Left renal pelvis (tissue), 4 donors: ENCODE results near the gene KRT5. TPM values are rescaled to one million over a fixed set of nuclear protein-coding genes. Genes with fewer than 3 reads are reported as not detected.
"Not testable (repeated sequence)": the region's sequence is repeated elsewhere in the genome, so short reads cannot be mapped to it uniquely, and the experiment has no call there.

Experiments
- DNase-seq, 4 donors: peaks; one replicate each; pipeline ENCODE4 v3.0.0-alpha.2; 2013; ENCODE audit warnings: low read depth in 4 of 4, low spot score in 3 of 4
- polyA plus RNA-seq, 4 donors: library from polyadenylated mRNA; unstranded; fragments of 120-200 nt; gene quantifications; one replicate each; pipeline ENCODE4 v1.2.1, GENCODE V29; 2013; ENCODE audit not compliant: insufficient read length in 4 of 4

The KRT5 gene
- polyA plus RNA-seq, 4 donors: 0.17 to 1.4 (median 0.37) TPM

DNA sequence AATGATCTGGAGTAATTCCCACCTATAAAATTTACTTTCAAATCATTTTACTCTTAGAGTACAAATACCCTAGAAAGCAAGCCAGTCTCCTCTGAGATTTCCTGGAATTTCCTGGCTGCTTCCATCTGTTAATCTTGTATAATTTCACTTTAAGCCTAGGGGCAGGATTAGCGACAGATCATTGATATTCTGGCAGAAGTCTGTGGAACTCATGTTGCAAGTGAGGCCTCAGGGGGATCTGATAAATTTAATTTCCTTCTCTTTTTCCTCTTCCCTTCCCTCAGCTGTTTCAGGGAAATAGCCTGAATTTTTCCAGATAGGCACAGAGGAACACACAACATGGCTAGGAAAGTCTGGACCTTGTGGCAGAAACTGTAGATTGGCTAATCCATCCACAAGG lies 21.2 kb downstream of the KRT5 start:
- no peak for DNase-seq

DNA sequence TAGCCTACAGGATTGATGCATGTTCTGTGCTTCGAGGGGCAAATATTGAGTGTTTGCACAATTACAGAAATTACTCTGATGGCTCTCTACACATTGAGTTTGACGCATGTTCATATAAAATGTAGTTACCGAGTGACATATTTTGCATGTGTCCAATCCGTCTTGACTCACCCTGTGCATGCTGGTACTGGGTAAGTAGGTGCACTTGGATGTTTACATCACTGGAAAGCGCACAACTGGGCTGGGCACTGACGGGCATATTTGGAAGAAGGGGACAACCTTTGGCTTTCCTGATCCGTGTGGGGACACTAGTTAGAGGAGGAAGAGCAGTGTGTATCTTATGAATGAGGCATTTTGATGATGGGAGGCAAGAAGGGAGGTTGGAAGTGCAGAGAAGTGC lies 22.2 kb downstream of the KRT5 start:
- no peak for DNase-seq

DNA sequence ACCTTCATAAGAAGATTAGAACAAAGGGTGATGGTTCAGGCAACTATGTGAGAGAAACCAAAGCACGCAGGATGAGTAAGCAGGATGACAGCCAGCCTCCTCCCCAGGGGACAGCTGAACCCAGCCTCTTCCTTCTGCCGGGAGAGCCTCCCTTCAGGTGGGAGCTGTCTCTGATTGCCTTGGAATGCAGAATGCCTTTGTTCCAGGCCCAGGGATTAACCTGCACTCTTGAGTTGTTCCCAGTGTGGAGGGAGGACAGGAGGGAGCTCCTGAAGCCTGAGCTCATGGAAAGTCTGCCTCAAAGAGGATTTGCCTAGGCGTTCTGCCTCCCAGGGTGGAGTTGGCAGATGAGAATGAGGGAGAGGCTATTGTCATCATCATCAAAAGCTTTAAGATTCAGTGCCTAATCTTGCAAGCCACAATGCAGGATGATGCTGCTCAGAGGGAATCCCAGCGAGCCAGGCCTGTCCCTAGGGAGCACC lies 23.6 kb downstream of the KRT5 start:
- DNase-seq: no peak

DNA sequence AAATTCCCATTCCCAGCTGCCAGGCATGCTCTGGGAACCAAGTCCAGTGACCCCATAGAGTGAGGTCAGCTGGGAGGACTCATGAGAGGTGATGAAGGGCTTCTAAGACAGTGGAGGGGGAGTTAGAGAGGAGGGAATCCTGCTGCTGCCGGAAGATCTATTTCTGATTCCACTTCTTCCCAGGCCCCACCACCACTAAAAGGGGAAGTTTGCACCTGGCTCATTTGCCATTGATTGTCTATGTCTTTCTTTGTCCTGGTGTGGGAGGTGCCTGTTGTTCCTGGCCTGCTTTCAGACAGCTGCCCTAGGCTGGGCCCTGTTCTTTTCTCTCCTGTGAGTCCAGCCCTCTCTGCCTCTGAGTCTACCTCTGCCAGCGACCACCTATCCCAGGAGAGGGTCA lies 24.1 kb downstream of the KRT5 start:
- DNase-seq: no peak

DNA sequence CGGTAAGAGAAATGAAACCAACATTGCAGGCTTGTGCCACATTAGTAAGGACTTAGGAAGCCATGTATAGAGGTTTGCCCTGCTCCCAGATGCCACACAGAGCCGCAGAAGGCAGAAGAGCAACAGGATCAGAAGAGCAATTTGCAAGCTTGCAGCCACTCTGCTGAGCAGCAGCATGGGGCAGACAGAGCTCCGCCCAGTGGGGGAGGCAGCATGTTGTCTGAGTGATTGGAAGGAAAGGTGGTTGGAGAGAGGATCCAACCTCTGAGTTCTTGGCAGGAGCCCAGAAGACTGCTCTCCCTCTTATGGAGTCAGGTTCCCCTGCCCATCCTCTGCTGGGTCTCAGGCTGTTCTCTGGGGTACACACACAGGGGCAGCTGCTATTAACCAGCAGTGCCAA lies 24.8 kb downstream of the KRT5 start:
- DNase-seq: peak in 2 of 4 donors; percentile 2 to 19

DNA sequence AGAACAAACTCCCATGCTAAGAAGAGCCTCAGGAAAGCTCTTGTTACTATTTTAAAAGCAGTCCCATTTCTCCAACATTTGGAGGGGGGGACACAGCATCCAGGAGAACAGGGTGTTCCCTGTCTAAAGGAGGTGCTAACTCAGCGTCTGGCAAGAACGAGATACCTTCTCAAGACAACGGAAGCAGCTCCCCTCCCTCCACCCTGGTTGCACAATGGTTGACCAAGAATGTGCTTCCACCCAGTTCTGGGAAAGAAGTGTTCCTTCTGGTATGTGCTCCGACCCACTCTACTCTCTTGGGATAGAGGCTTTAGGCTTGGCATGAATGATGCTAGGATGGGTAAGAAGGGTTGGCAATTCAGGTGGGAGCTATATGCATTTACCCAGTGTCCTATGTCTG lies 25.7 kb downstream of the KRT5 start:
- no peak for DNase-seq

DNA sequence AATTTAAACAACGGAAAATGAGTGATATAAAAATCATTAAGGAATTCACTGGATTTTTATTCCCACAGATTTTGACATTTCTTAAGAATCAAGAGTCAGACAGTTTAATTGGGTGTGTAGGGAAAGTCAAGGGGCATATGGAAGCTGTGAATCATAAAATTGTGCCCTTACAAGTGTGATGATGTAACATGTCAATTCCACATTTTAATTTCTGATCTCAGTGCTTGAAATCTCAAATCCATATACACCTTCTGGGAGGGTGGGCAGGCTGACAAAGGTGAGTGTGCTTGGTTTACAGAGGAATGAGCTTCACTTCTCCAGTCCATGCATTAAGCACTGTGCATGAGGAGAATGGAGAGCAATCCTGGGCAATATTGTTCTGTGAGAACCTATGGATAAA lies 26.1 kb downstream of the KRT5 start:
- no peak for DNase-seq

DNA sequence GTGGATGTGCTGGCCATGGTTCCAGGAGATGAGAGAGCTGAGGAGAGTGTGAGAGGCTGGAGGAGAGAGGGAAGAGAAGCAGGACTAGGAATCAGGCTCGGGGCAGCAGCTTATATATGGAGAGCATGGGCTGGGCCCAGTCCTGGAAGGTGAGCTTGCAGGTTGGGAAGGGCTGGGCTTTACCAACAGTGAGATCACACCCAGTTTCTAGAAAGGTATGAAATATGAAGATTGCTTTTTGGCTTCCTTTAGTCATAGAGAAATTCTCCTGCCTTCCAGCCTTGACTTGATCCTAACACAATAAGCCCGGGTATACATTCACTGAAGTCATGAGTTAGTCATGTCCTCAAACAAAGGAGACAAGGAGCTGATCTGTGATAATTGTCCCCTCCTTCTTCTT lies 27.0 kb downstream of the KRT5 start, which contains the start of gene KRT6A:
TSS of gene KRT6A (minus strand) at position 86 of the 400 bp plus-strand sequence. CDS start at position 17, 69 bp downstream.
- no peak for DNase-seq

DNA sequence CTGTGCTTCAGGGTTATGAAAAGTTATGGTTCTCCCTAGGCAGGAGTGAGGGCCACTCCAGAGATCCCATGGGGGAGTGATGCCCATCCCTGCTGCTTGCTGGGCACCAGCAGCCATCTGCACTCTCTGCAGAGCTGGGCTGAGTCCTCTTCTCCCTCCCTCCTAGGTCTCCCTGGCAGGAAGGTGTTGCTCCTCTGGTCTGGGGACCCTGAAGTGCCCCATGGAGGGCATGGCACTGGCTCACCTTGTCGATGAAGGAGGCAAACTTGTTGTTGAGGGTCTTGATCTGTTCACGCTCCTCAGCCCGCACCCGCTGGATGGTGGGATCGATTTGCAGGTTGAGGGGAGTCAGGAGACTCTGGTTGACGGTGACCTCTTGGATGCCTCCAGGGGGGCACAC lies 27.8 kb downstream of the KRT5 start:
- DNase-seq: not testable (repeated sequence)

DNA sequence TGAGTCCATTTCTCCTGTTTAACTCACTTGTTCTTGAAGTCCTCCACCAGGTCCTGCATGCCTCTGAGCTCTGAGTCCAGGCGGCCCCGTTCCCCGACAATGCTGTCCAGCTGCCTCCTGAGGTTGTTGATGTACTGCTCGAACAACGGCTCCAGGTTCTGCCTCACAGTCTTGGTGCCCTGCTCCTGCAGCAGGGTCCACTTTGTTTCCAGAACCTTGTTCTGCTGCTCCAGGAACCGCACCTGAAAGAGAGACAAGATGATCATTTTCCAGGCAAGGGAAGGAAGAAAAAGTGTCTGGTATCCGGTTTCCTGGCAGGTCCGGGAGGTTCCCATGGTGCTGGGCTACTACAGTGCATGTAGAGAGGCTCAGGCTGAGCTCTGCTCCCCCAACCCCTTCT lies 28.7 kb downstream of the KRT5 start:
- not testable (repeated sequence) for DNase-seq

DNA sequence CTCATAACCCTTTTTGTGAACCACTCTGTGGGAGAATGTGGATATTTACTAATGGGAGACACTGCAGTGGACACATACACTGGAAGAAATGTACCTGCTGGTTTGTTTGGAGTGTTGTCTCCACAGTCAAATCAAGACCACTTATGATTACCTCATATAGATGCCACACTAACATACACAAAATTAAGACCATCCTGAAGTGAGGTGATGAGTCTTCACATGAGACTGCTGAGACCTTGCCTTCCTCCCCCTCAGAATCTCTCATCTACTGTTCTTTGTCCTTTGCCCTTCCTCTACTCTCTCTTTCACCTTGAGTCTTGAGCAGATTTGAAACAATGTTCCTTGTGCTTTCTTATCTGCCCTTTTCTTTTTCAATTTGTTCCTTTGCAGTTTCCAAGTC lies 31.5 kb downstream of the KRT5 start:
- no peak for DNase-seq

DNA sequence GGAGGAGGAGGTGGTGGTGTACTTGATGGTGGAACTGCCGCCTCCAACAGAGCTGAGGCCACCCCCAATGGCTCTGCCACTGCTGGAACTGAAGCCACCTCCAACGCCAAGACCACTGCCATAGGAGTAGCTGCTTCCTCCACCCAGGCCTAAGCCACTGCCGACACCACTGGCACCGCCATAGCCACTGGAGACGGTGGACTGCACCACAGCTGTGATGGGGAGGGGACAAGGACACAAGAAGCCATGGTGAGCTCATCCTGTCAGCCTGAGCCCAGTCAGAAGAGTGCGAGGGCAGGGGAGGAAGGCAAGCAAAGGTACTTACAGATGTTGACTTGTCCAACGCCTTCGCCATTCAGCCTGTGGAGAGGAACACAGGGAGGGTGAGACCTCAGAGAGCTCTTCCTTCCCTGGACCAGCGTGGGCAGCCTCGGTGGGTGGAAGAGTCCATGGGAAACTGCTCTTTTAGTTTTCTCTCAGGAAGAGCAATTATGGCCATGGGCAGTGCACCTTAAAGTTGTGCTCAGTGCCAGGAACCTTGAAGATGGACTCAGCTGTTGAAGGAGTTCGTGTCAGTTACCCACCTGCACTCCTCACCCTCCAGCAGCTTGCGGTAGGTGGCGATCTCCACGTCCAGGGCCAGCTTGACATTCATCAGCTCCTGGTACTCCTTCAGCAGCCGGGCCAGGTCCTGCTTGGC lies 32.3 kb downstream of the KRT5 start:
- DNase-seq: not testable (repeated sequence)

DNA sequence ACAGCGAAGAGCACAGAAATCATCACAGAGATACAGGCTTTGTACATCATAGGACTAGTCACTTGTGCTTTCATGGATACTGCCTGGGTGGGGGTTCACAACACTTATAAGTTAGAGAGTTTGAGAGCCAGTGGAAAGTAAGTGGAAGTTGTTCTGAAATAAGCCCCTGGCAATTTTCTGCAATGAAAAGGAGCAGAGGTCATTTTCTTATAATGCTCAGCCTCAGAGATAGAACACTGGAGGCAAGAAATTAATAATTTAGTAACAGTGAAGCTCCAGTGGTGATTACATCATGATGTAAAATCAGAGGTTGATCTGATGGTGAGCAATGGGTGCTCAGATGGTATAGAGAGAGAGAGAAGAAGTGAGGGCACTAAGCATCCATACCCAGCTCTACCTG lies 33.0 kb downstream of the KRT5 start:
- DNase-seq: no peak

DNA sequence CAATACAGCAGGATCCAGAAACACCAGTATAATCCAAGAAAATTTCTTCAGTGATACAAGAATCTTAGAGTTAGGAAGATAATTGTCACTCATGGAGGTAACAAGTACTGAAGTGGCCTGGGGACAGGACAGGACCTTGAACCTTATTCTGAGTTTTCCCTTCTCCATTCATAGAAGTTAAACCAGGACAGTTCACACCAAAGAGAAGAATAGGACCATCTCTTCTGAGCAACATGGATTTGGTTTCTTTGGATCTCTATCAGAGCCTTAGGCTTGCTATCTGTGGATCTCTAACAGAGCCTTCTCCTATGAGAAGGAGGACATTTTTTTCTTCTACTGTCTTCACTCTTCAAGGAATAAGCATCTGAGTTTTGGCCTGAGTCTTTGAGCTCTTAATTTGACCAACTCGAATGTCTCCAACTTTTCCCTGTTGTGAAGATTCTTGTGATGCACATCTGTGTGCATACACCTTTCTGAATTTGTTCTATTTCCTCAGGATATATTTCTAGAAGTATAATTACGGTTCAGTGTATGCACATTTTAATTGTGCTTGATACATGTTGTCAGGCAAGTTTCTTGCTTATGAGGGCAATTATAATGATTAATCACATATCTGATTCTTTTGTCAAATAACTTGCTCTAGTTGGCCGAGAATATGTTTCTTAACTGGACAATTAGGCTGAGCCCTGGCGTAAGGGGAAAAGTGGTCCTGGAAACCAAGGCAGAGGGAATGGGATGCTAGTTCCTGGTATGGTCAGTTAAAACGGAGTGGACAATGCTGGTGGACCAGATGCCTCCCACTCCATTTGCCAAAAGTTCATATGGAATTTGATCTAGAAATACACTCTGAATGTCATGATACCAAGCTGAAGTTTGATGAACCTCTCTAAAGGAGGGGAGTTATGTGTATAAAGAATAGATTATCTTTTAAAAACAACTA lies 33.8 kb downstream of the KRT5 start:
- DNase-seq: no peak

DNA sequence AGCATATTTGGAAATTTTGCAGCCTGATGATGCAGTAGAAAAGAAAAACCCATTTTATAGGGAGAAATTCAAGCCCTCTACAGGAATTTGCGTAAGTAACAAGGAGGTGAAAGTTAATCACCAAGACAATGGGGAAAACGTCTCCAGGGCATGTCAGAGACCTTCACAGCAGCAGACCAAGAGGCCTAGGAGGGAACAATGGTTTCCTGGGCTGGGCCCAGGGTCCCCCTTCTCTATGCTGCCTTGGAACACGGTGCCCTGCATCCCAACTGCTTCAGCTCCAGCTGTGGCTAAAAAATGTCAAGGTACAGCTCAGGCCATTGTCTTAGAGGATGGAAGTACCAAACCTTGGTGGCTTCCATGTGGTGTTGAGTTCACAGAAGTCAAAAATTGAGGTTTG lies 40.1 kb downstream of the KRT5 start:
- no peak for DNase-seq

DNA sequence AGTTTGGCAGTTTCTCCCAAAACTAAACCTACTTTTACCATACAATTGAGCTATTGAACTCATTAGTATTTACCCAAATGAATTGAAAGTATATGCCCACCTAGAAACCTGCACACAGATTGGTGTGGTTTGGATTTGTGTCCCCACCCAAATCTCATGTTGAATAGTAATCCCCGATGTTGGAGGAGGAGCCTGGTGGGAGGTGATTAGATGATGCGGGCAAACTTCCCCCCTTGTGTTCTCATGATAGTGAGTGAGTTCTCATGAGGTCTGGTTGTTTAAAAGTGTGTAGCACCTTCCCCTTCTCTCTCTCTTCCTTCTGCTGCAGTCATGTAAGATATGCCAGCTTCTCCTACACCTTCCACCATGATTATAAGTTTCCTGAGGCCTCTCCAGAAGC lies 42.5 kb downstream of the KRT5 start:
- no peak for DNase-seq

DNA sequence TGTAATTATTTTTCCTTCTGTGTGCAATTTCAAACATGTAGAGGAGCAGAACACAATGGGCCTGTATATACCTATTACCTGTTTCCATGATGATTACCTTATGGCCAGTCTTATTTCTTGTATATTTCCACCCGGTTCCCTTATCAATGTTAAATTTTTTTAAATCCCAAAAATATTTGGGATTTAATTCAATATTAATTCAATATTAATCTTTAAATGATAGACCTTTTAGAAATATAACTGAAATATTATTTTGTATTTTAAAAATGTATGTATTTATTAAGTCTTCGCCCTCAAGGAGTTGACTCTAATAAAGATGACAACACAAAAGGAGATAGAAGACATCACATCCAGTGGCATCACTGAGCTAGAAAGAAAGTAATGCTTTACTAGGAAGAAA lies 46.0 kb downstream of the KRT5 start:
- no peak for DNase-seq

DNA sequence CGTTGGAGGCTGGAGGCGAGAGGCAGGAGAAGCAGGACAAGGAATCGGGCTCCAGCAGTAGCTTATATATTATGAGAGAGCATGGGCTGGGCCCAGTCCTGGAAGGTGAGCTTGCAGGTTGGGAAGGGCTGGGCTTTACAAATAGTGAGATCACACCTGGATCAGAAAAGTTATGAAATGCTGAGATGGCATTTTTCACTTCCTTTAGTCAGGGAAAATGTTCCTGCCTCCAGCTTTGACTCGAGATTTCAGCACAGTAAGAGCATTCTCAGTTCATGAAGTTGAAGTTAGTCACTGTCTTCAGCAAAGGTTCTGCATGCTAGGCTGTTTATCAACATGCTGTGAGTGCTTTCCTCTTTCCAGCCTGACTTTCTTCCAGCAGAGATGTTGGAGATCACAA lies 46.4 kb downstream of the KRT5 start, which contains the start of gene KRT6C:
TSS of gene KRT6C (minus strand) at position 38 of the 400 bp plus-strand sequence. CDS start 68 bp downstream, outside the sequence.
- no peak for DNase-seq

DNA sequence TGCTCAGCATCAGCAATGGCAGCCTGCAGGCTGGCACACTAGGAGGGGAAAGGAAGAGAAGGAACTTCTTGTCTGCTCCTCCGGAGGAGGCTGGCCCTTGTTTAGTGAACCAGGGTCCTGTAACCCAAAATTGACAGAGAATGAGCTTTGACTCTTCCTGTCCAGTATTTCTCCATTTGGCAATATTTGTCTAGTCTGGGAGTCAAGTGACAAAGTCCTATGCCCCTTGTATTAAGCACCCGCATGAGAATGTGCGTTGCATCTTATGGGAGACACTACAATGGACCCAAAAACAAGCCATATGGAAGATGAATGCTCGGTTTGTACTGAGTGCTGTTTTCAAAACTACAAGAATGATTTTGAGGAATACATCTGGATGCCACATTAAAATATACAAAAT lies 50.3 kb downstream of the KRT5 start:
- no peak for DNase-seq

DNA sequence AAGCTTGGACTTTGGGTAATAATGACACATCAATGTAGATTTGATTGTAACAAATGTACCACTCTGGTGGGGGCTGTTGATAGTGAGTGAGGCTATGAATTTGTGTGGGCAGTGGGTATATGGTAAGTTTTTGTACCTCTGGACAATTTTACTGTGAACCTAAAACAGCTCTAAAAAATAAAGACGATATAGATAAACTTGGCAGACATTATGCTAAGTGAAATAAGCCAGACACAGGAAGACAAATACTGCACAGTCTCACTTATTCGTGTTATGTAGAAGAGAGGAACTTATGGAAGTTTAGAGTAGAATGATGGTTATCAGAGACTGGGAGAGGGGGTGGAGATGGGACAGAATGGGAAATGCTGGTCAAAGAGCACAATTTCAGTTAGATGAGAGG lies 55.3 kb downstream of the KRT5 start:
- no peak for DNase-seq
